HG03196 (cell line): Measurements from ENCODE around the gene PTK6.

Experiments used
- ATAC-seq: cut with Tn5 transposase; IDR thresholded peaks from one replicate; pipeline ENCODE4 v1.9.1; 2021; ENCODE audit not compliant: unreplicated experiment

PTK6 gene

GRCh38 chr20:63532449-63532971, 4.7 kb downstream of the PTK6 start:
- no peak for ATAC-seq

DNA sequence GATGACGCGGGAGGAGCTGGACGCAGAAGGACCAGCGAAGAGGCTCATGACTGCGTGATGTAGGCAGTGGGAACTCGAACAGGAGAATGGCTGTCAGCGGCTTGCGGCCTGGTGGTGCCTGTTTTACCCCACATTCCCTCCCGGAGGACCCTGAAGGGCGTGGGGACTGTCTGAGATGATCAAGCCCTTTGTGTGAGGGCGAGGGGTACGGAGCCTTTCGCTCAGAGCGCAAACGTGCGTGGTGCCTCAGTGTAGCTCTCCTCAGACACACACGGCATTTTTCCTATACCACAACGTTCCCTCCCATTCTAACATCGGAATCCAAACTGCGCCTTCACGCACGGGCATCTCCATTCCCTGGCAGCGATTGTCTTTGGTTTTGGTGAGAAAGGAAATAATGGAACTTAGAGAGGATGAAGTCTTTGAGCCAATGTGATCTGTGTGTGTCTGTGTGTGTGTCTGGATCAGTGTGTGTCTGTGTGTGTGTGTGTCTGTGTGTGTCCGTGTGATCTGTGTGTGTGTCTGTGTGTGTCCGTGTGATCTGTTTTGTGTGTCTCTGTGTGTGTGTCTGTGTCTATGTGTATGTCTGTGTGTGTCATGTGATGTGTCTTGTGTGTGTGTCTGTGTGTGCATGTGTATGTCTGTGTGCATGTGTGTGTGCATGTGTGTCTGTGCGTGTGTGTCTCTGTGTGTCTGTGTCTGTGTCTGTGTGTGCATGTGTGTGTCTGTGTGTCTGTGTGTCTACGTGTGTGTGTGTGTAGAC, 5.3 kb downstream of the PTK6 start:
- ATAC-seq = no peak

GRCh38 chr20:63530788-63531160, 6.4 kb downstream of the PTK6 start:
- no peak for ATAC-seq

- ATAC-seq = no peak
These were observed 7.1 kb downstream of the PTK6 start for GRCh38 chr20:63529861-63530787.

DNA sequence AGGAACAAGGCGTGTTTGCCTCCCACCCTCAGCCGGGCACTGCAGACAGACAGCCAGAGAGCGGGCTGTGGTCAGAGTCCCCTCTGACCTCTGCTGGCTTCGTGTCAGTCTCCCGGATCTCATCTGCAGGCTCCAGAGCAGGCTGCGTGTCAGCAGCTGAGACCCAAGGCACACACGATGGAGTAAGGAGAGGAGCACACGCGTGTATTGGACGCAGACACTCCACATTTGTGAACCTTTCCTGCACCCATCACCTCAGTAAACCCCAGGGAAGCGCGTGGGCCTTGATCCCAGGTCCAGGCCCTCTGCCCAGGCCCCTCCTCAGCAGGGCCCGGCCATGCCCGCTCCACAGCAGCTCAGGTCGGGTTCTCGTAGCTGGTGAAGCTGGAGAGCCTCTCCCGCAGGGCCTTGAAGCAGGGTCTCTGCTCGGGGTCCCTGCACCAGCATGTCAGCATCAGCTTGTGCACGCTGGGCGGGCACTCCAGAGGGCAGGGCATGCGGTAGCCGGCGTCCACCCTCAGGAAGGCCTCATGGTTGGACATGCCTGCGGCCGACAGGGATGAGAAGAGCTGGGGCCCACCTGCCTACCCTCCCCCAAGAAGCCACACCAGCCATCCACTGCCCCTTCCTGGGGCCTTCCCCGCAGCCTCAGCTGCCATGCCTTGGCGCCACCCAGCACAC, 7.9 kb downstream of the PTK6 start:
- ATAC-seq = no peak

GRCh38 chr20:63527184-63527583, 10.0 kb downstream of the PTK6 start:
- ATAC-seq = no peak

GRCh38 chr20:63525971-63526370, 11.2 kb downstream of the PTK6 start:
- ATAC-seq = no peak

- ATAC-seq = no peak
These were observed 12.0 kb downstream of the PTK6 start for GRCh38 chr20:63525185-63525584.

- no peak for ATAC-seq
These were observed 14.1 kb downstream of the PTK6 start for GRCh38 chr20:63522981-63523611.

DNA sequence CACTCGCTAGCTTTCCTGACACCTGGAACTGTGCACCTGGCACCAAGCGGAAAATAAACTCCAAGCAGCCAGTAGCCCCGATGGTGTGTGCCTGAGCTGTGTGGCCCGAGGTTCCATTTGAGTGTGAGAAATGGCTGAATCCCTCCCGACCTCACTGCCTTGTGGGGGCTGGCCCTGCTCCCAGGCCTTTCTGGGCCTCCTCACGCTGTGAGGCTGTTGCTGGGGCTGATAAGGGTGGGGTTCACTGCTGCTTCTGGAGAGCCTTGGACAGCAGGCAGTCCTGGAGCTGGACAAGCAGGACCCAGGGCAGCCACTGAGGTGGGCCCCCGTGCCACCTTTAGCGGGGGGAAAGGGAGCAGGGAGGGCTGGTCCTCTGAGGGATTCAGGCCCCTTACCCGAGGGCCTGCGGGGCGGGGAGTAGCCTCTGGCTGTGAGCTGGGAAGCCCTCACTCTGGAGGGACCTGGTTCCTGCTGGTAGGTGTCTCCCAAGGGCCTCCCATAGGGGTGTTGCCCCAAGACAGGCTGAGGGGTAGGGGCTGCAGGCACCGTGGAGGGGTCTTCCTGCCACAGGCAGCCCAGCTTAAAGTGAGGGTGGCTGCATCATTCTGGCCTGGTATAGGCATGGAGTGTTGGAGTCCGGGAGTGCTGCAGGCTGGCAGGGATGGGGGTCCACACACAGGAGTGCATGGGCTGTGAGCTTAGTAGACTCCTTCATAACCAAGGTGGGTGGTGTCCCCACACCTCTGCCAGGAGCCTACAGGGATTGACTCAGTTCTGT, 14.9 kb downstream of the PTK6 start:
- no peak for ATAC-seq

- no peak for ATAC-seq
These were observed 15.6 kb downstream of the PTK6 start for GRCh38 chr20:63521602-63522001.

- peak; percentile 27 for ATAC-seq
These were observed 16.1 kb downstream of the PTK6 start for GRCh38 chr20:63520934-63521601.

GRCh38 chr20:63520504-63520933, 16.7 kb downstream of the PTK6 start, which contains the start of gene PPDPF:
Gene PPDPF, plus strand, starts transcription at chr20:63520765. Its CDS starts 544 bp downstream, at chr20:63521309.
- peak; percentile 72 for ATAC-seq

DNA sequence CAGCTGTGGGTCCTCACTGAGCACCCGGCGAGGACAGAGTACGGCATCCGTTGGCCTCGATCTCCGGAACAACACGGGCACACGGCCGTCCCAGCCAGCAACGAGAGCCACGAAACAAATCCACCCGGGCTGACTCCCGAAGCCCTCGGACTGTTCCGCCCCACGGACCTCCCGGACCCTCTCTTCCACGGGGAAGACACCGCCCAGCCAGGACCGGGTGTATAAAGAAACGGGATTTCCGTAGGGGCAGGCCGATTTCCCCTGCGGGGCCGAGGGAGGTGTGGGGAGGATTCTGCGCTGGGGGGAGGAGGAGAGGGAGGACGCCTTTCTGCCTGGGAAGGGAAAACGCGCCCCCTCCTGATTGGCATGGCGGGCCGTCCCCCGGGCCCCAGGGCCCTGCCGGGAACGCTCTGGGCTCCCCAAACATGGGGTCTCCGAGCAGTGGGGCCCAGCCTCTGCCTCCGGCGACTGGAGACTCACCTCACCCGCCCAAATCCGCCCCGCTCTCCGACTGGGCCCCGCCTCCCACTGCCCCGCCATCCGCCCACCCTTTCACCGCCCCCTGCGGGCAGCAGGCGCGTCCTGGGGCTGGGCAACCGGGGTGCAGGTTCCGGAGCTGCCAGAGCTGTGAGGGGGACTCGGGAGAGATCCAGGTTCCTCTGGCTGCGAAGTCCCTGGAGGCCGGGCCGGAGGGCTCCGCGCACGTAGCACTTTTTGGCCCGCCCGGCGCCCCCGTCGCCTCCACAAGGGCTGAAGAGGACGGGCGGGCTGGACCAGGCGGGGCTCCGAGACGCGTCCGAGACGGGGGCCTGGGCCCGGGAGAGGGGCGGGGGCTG, 17.3 kb downstream of the PTK6 start:
- peak; percentile 30 for ATAC-seq

- ATAC-seq = no peak
These were observed 18.1 kb downstream of the PTK6 start for GRCh38 chr20:63518946-63519667.

DNA sequence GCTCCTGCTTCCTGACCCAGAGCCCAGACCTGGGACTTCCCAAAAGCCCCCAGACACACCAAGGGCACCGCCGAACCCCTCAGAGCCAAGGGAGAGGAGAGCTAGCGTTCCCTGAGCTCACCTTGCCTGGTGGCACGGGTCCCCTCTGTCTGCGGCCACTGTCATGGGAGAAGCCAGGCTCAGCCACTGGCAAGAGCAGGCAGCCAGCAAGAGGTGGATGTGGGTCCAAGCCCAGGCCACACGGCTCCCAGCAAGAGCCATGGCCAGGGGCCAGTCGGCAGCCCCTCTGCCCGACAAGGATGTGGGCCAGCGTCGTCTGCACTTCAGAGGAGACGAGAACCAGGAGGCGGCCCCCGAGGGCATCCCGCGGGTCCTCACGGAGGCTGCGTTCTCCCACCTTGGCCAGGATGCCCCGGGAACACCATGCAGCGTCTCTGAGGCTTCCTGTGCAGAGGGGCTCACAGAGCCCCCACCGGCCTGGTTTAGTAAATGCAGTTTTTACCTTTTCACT, 18.8 kb downstream of the PTK6 start:
- no peak for ATAC-seq
